GM12801 (cell line): ENCODE data around the gene LSAMP.

Source experiments
- TF ChIP-seq, protein P1 (sequence below): IDR thresholded peaks from one replicate; pipeline ENCODE4 v1.5.1; 2011; ENCODE audit warnings: control low read depth; ENCODE audit not compliant: insufficient read length; ENCODE audit errors: extremely low read depth

The LSAMP gene

DNA sequence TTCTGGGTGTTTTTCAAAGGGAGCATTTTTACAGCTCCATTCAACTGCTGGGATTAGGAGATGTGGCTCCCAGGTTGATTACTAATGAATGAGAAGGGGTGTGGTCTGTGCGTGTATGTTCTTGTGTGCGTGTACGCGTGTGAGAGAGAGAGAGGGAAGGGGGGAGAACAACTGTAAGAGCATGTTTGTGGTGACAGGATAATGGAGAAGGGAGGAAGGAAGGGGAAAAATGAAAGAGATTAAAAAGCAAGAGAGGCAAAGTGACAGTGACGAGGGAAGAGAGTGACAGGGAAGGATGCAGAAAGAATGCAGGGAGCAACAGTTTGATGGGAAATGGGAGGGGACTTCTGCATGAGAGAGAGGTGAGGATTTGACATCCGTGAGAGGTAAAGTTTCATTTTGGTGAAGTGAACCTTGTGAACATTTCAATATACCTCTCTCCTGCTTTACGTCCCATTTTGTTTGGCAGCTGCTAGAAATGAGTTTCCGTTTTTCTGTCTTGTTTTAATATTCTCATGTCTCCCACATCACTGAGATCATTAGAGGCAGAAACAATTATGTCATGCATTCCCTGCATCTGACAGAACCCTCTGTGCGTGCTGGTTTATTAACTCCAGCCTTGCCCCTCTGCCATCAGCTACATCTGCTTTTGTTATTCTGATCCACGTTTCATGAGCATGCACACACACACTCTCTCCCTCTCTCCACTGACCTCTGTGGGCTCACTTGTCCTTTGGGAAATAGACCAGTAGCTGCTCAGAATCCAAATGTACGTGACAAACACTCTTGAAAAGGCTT is 660.3 kb downstream of the LSAMP start:
- TF ChIP-seq, protein P1, sequence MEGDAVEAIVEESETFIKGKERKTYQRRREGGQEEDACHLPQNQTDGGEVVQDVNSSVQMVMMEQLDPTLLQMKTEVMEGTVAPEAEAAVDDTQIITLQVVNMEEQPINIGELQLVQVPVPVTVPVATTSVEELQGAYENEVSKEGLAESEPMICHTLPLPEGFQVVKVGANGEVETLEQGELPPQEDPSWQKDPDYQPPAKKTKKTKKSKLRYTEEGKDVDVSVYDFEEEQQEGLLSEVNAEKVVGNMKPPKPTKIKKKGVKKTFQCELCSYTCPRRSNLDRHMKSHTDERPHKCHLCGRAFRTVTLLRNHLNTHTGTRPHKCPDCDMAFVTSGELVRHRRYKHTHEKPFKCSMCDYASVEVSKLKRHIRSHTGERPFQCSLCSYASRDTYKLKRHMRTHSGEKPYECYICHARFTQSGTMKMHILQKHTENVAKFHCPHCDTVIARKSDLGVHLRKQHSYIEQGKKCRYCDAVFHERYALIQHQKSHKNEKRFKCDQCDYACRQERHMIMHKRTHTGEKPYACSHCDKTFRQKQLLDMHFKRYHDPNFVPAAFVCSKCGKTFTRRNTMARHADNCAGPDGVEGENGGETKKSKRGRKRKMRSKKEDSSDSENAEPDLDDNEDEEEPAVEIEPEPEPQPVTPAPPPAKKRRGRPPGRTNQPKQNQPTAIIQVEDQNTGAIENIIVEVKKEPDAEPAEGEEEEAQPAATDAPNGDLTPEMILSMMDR = no peak

GRCh38 chr3:115783938-115784738 is 661.1 kb downstream of the LSAMP start:
- TF ChIP-seq, protein P1 = peak; percentile 97

- TF ChIP-seq, protein P1 = no peak
Measured at GRCh38 chr3:115779011-115779410, 666.3 kb downstream of the LSAMP start.

GRCh38 chr3:115772951-115773350 is 672.3 kb downstream of the LSAMP start:
- TF ChIP-seq, protein P1 = no peak

DNA sequence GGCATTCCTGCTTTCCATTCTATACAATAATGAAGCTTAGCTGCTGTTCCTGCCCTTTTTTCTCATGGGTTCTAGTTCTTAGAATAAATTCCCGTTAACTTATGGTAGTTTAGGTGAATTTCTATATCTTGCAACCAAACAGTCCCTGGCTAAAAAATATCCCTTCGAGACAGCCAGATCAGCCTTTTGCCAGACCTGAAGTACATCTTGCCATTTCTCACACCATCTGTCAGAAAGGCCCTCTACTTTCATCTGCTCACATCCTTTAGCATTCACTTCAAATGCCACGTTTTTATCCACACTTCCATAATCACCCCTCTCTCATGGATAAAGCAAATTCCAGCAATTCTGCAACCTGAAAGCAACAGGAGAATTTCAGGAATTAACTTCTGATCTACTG is 676.6 kb downstream of the LSAMP start:
- TF ChIP-seq, protein P1 = no peak

DNA sequence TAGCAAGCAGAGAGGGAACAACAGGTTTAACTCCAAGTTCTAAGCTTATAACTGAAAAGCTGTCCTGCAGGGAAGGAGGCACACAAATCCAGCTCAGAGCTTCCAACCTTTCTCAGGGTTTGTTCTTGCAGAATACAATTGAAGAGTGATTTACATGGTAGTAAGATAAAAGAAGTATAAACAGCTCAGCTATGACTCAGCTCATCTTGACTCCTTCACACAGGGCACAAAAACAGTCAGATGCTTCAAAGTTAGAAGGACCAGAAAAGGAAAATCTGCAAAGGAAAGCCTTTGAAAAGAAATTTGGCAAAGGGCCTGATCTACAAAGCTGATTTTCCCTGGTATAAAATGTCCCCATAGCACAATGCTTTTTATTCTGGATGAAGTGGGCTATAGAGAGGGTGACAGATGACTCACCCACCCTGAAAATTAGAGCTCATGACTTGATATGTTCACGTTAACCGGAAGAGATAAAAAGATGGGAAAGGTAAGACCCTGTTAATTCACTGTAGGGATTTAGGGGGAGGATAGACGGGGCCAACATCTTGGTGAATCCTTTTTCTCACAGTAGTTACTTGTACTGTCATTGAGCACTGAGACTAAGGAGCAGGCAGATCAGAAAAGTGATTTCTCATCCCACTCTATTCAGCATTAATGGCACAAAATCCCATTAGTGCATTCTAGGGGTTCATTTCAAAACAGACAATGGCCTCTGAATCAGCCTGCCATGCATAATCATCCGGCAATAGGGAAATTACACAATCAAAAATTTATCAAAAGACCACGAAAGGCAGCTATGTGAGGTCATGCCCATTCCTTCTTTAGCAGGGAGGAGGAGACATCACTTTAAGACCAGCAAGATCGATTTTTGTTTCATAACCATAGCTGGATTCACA is 678.5 kb downstream of the LSAMP start:
- TF ChIP-seq, protein P1 = no peak

- TF ChIP-seq, protein P1 = no peak
Measured at GRCh38 chr3:115761927-115762305, 683.4 kb downstream of the LSAMP start.
